Measurements from ENCODE around the gene PICALM.

The PICALM gene

GRCh38 chr11:86011175-86011574 is 57.7 kb downstream of the PICALM start:
- peaks cover 21% of the 10 kb centered on the region for H3K4me1 Mint-ChIP-seq (ENCODE audit: low read depth)

GRCh38 chr11:86003654-86004053 is 65.2 kb downstream of the PICALM start:
- no peaks in the 10 kb centered on the region for H3K27me3 Mint-ChIP-seq
- H3K4me3 Mint-ChIP-seq: no peak overlapping the region
- H3K36me3 Mint-ChIP-seq (ENCODE audit: low read depth): peaks cover 82% of the 10 kb centered on the region
- peaks cover 10% of the 10 kb centered on the region for H3K4me1 Mint-ChIP-seq (ENCODE audit: low read depth)
- H3K27ac Mint-ChIP-seq: no peak overlapping the region
- no peaks in the 10 kb centered on the region for H3K9me3 Mint-ChIP-seq

More at GRCh38 chr11:86011175-86011574, 57.7 kb downstream of the PICALM start:
- Mint-ChIP-seq H3K27ac (no peak overlapping the region), H3K9me3 (no peaks in the 10 kb centered on the region), H3K36me3 (ENCODE audit: low read depth) (peaks cover 79% of the 10 kb centered on the region), H3K27me3 (no peaks in the 10 kb centered on the region), H3K4me3 (no peak overlapping the region)

- no peak overlapping the region for H3K4me3 Mint-ChIP-seq
- H3K27ac Mint-ChIP-seq: no peak overlapping the region
- H3K4me1 Mint-ChIP-seq (ENCODE audit: low read depth): no peaks in the 10 kb centered on the region
- no peaks in the 10 kb centered on the region for H3K9me3 Mint-ChIP-seq
- H3K36me3 Mint-ChIP-seq (ENCODE audit: low read depth): peaks cover 75% of the 10 kb centered on the region
- H3K27me3 Mint-ChIP-seq: no peaks in the 10 kb centered on the region
These were observed 66.5 kb downstream of the PICALM start for GRCh38 chr11:86002431-86002830.

GRCh38 chr11:85991508-85991907 is 77.4 kb downstream of the PICALM start:
- H3K27ac Mint-ChIP-seq: no peak overlapping the region
- peaks cover 55% of the 10 kb centered on the region for H3K36me3 Mint-ChIP-seq (ENCODE audit: low read depth)
- peaks cover 24% of the 10 kb centered on the region for H3K4me1 Mint-ChIP-seq (ENCODE audit: low read depth)
- H3K9me3 Mint-ChIP-seq: no peaks in the 10 kb centered on the region
- H3K4me3 Mint-ChIP-seq: no peak overlapping the region
- H3K27me3 Mint-ChIP-seq: no peaks in the 10 kb centered on the region

- Mint-ChIP-seq H3K36me3 (ENCODE audit: low read depth) (peaks cover 55% of the 10 kb centered on the region), H3K9me3 (no peaks in the 10 kb centered on the region), H3K4me3 (no peak overlapping the region), H3K27me3 (no peaks in the 10 kb centered on the region), H3K4me1 (ENCODE audit: low read depth) (peaks cover 24% of the 10 kb centered on the region), H3K27ac (no peak overlapping the region)
These were observed 79.1 kb downstream of the PICALM start for GRCh38 chr11:85989746-85990145.

- Mint-ChIP-seq H3K27me3 (no peaks in the 10 kb centered on the region), H3K36me3 (ENCODE audit: low read depth) (peaks cover 56% of the 10 kb centered on the region), H3K27ac (no peak overlapping the region), H3K4me3 (no peak overlapping the region), H3K4me1 (ENCODE audit: low read depth) (peaks cover 24% of the 10 kb centered on the region), H3K9me3 (no peaks in the 10 kb centered on the region)
These were observed 80.1 kb downstream of the PICALM start for GRCh38 chr11:85988780-85989179.

- Mint-ChIP-seq H3K27me3 (no peaks in the 10 kb centered on the region), H3K4me3 (no peak overlapping the region), H3K4me1 (ENCODE audit: low read depth) (peaks cover 12% of the 10 kb centered on the region), H3K9me3 (no peaks in the 10 kb centered on the region), H3K36me3 (ENCODE audit: low read depth) (peaks cover 76% of the 10 kb centered on the region), H3K27ac (no peak overlapping the region)
These were observed 91.1 kb downstream of the PICALM start for GRCh38 chr11:85977751-85978160.

GRCh38 chr11:85976525-85976924 is 92.4 kb downstream of the PICALM start:
- Mint-ChIP-seq H3K4me1 (ENCODE audit: low read depth) (peaks cover 12% of the 10 kb centered on the region), H3K4me3 (no peak overlapping the region), H3K36me3 (ENCODE audit: low read depth) (peaks cover 75% of the 10 kb centered on the region), H3K9me3 (no peaks in the 10 kb centered on the region), H3K27me3 (no peaks in the 10 kb centered on the region), H3K27ac (no peak overlapping the region)

GRCh38 chr11:85974122-85974521 is 94.8 kb downstream of the PICALM start:
- Mint-ChIP-seq H3K27me3 (no peaks in the 10 kb centered on the region), H3K4me3 (no peak overlapping the region), H3K9me3 (no peaks in the 10 kb centered on the region), H3K27ac (no peak overlapping the region), H3K36me3 (ENCODE audit: low read depth) (peaks cover 77% of the 10 kb centered on the region), H3K4me1 (ENCODE audit: low read depth) (peaks cover 13% of the 10 kb centered on the region)

GRCh38 chr11:85970593-85970992 is 98.3 kb downstream of the PICALM start:
- no peaks in the 10 kb centered on the region for H3K9me3 Mint-ChIP-seq
- peaks cover 81% of the 10 kb centered on the region for H3K36me3 Mint-ChIP-seq (ENCODE audit: low read depth)
- H3K27me3 Mint-ChIP-seq: no peaks in the 10 kb centered on the region
- H3K4me1 Mint-ChIP-seq (ENCODE audit: low read depth): peaks cover 12% of the 10 kb centered on the region
- no peak overlapping the region for H3K4me3 Mint-ChIP-seq
- H3K27ac Mint-ChIP-seq: no peak overlapping the region

GRCh38 chr11:85967457-85967856 is 101.4 kb downstream of the PICALM start:
- Mint-ChIP-seq H3K4me3 (no peak overlapping the region), H3K36me3 (ENCODE audit: low read depth) (peaks cover 83% of the 10 kb centered on the region), H3K9me3 (no peaks in the 10 kb centered on the region), H3K27me3 (no peaks in the 10 kb centered on the region), H3K27ac (peak overlapping the region; percentile 58), H3K4me1 (ENCODE audit: low read depth) (peaks cover 9% of the 10 kb centered on the region)

- Mint-ChIP-seq H3K9me3 (no peaks in the 10 kb centered on the region), H3K4me1 (ENCODE audit: low read depth) (peaks cover 9% of the 10 kb centered on the region), H3K4me3 (no peak overlapping the region), H3K27me3 (no peaks in the 10 kb centered on the region), H3K36me3 (ENCODE audit: low read depth) (peaks cover 86% of the 10 kb centered on the region), H3K27ac (no peak overlapping the region)
These were observed 103.7 kb downstream of the PICALM start for GRCh38 chr11:85965202-85965601.

GRCh38 chr11:85961930-85962363 is 106.9 kb downstream of the PICALM start:
- Mint-ChIP-seq H3K36me3 (ENCODE audit: low read depth) (peaks cover 88% of the 10 kb centered on the region), H3K4me1 (ENCODE audit: low read depth) (no peaks in the 10 kb centered on the region), H3K9me3 (no peaks in the 10 kb centered on the region), H3K27ac (no peak overlapping the region), H3K4me3 (no peak overlapping the region), H3K27me3 (no peaks in the 10 kb centered on the region)

GRCh38 chr11:85961130-85961529 is 107.8 kb downstream of the PICALM start:
- H3K36me3 Mint-ChIP-seq (ENCODE audit: low read depth): peaks cover 89% of the 10 kb centered on the region
- H3K4me3 Mint-ChIP-seq: no peak overlapping the region
- H3K9me3 Mint-ChIP-seq: peaks cover 3% of the 10 kb centered on the region
- H3K4me1 Mint-ChIP-seq (ENCODE audit: low read depth): no peaks in the 10 kb centered on the region
- H3K27ac Mint-ChIP-seq: peak overlapping the region; percentile 48
- no peaks in the 10 kb centered on the region for H3K27me3 Mint-ChIP-seq

GRCh38 chr11:85960678-85961077 is 108.2 kb downstream of the PICALM start:
- Mint-ChIP-seq H3K4me1 (ENCODE audit: low read depth) (no peaks in the 10 kb centered on the region), H3K4me3 (no peak overlapping the region), H3K9me3 (peaks cover 4% of the 10 kb centered on the region), H3K36me3 (ENCODE audit: low read depth) (peaks cover 90% of the 10 kb centered on the region), H3K27me3 (no peaks in the 10 kb centered on the region), H3K27ac (no peak overlapping the region)

GRCh38 chr11:85955531-85955930 is 113.4 kb downstream of the PICALM start:
- no peaks in the 10 kb centered on the region for H3K27me3 Mint-ChIP-seq
- H3K27ac Mint-ChIP-seq: no peak overlapping the region
- peaks cover 73% of the 10 kb centered on the region for H3K36me3 Mint-ChIP-seq (ENCODE audit: low read depth)
- H3K4me3 Mint-ChIP-seq: no peak overlapping the region
- peaks cover 5% of the 10 kb centered on the region for H3K4me1 Mint-ChIP-seq (ENCODE audit: low read depth)
- H3K9me3 Mint-ChIP-seq: peaks cover 26% of the 10 kb centered on the region
